GM23338 (cell line): ENCODE data around the gene TNNI3K.

ENCODE experiments used
- CTCF ChIP-seq, 2 experiments: fragments of 200-600 bp in 1 of 2; sonication (generic) in 1 of 2; conservative IDR thresholded peaks; 2 replicates each; pipeline versions ENCODE4 v1.5.1 to v1.6.1; 2016 to 2017; ENCODE audit warnings: antibody characterized with exemption in 2 of 2, low read depth in 2 of 2, mild to moderate bottlenecking in 2 of 2, moderate library complexity in 1 of 2
- EZH2 ChIP-seq: fragments of 200-600 bp; sonication (generic); IDR thresholded peaks from one replicate; pipeline ENCODE4 v1.8.0; 2017; ENCODE audit warnings: antibody characterized with exemption, mild to moderate bottlenecking, low read depth; ENCODE audit not compliant: unreplicated experiment
- EZH2phosphoT487 ChIP-seq: fragments of 200-600 bp; sonication (generic); IDR thresholded peaks from one replicate; pipeline ENCODE4 v1.8.1; 2018; ENCODE audit warnings: antibody characterized with exemption; ENCODE audit not compliant: unreplicated experiment
- JUNB ChIP-seq: IDR thresholded peaks from one replicate; pipeline ENCODE4 v1.6.1; 2016; ENCODE audit warnings: antibody characterized with exemption; ENCODE audit not compliant: unreplicated experiment
- POLR2AphosphoS5 ChIP-seq: IDR thresholded peaks from 2 replicates; pipeline ENCODE4 v1.6.1; 2016; ENCODE audit warnings: antibody characterized with exemption, low read depth
- REST ChIP-seq: IDR thresholded peaks from one replicate; pipeline ENCODE4 v1.6.1; 2018; ENCODE audit warnings: antibody characterized with exemption; ENCODE audit not compliant: unreplicated experiment
- STAT1 ChIP-seq: IDR thresholded peaks from one replicate; pipeline ENCODE4 v1.6.1; 2016; ENCODE audit warnings: antibody characterized with exemption; ENCODE audit not compliant: unreplicated experiment
- TF ChIP-seq, protein P1 (sequence below): fragments of 250-450 bp; sonication (Bioruptor Pico); IDR thresholded peaks from 2 replicates; pipeline ENCODE4 v1.5.0; 2020; ENCODE audit warnings: mild to moderate bottlenecking, moderate library complexity

DNA sequence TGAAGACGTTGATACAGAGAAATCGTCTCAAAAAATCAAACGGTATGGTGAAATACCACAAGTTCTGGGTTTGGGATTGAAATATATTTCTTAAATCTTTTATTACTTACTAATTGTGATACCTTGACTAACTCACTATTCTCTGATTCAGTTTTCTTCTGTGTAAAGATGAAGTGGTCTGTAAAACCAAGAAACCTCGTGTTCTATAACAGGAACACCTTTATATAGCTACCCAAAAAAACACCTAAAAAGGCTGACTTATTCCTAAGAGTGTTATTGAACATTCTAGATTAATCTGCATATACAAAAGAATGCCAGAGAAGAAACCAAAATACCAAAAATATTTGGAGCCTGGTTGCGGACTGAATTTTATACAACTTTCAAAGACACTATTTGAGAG lies 37.9 kb upstream of the TNNI3K start:
- TF ChIP-seq CTCF (conservative IDR thresholded peaks at IDR 0.05; ENCODE audit: low read depth in 2 of 2) (no peak), REST (no peak), EZH2 (no peak), POLR2AphosphoS5 (no peak), EZH2phosphoT487 (no peak), JUNB (no peak), STAT1 (no peak)
- TF ChIP-seq, protein P1, sequence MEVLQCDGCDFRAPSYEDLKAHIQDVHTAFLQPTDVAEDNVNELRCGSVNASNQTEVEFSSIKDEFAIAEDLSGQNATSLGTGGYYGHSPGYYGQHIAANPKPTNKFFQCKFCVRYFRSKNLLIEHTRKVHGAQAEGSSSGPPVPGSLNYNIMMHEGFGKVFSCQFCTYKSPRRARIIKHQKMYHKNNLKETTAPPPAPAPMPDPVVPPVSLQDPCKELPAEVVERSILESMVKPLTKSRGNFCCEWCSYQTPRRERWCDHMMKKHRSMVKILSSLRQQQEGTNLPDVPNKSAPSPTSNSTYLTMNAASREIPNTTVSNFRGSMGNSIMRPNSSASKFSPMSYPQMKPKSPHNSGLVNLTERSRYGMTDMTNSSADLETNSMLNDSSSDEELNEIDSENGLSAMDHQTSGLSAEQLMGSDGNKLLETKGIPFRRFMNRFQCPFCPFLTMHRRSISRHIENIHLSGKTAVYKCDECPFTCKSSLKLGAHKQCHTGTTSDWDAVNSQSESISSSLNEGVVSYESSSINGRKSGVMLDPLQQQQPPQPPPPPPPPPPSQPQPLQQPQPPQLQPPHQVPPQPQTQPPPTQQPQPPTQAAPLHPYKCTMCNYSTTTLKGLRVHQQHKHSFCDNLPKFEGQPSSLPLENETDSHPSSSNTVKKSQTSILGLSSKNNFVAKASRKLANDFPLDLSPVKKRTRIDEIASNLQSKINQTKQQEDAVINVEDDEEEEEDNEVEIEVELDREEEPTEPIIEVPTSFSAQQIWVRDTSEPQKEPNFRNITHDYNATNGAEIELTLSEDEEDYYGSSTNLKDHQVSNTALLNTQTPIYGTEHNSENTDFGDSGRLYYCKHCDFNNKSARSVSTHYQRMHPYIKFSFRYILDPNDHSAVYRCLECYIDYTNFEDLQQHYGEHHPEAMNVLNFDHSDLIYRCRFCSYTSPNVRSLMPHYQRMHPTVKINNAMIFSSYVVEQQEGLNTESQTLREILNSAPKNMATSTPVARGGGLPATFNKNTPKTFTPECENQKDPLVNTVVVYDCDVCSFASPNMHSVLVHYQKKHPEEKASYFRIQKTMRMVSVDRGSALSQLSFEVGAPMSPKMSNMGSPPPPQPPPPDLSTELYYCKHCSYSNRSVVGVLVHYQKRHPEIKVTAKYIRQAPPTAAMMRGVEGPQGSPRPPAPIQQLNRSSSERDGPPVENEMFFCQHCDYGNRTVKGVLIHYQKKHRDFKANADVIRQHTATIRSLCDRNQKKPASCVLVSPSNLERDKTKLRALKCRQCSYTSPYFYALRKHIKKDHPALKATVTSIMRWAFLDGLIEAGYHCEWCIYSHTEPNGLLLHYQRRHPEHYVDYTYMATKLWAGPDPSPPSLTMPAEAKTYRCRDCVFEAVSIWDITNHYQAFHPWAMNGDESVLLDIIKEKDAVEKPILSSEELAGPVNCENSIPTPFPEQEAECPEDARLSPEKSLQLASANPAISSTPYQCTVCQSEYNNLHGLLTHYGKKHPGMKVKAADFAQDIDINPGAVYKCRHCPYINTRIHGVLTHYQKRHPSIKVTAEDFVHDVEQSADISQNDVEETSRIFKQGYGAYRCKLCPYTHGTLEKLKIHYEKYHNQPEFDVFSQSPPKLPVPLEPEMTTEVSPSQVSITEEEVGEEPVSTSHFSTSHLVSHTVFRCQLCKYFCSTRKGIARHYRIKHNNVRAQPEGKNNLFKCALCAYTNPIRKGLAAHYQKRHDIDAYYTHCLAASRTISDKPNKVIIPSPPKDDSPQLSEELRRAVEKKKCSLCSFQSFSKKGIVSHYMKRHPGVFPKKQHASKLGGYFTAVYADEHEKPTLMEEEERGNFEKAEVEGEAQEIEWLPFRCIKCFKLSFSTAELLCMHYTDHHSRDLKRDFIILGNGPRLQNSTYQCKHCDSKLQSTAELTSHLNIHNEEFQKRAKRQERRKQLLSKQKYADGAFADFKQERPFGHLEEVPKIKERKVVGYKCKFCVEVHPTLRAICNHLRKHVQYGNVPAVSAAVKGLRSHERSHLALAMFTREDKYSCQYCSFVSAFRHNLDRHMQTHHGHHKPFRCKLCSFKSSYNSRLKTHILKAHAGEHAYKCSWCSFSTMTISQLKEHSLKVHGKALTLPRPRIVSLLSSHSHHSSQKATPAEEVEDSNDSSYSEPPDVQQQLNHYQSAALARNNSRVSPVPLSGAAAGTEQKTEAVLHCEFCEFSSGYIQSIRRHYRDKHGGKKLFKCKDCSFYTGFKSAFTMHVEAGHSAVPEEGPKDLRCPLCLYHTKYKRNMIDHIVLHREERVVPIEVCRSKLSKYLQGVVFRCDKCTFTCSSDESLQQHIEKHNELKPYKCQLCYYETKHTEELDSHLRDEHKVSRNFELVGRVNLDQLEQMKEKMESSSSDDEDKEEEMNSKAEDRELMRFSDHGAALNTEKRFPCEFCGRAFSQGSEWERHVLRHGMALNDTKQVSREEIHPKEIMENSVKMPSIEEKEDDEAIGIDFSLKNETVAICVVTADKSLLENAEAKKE (CRISPR knock-in tag), result no peak
